Nephron (organoid): ENCODE measurements around the gene PPP2R5C.

ENCODE experiments used
- H3K27ac Mint-ChIP-seq, 3 experiments: 2 replicates each; pipeline ENCODE4 v1.8.0; 2020; ENCODE audit warnings: mixed read lengths in 3 of 3, mild to moderate bottlenecking in 2 of 3, moderate library complexity in 1 of 3
- H3K27me3 Mint-ChIP-seq: 2 replicates; pipeline ENCODE4 v1.8.0; 2021; ENCODE audit warnings: low read depth, mild to moderate bottlenecking, moderate library complexity, mixed read lengths
- H3K36me3 Mint-ChIP-seq: 2 replicates; pipeline ENCODE4 v1.8.0; 2020; ENCODE audit warnings: low read depth, mixed read lengths
- H3K4me1 Mint-ChIP-seq: 2 replicates; pipeline ENCODE4 v1.8.0; 2020; ENCODE audit warnings: mixed read lengths
- H3K4me3 Mint-ChIP-seq, 3 experiments: 2 replicates each; pipeline ENCODE4 v1.8.0; 2020; ENCODE audit warnings: mild to moderate bottlenecking in 3 of 3, mixed read lengths in 3 of 3, moderate library complexity in 2 of 3
- H3K9me3 Mint-ChIP-seq: 2 replicates; pipeline ENCODE4 v1.8.0; 2020; ENCODE audit warnings: mixed read lengths
- TF ChIP-seq, protein P1 (sequence below), 3 experiments: fragments of 200-600 bp; sonication (generic); IDR thresholded peaks; one replicate each; pipeline ENCODE4 v1.5.0; 2021; ENCODE audit warnings: antibody characterized with exemption in 3 of 3; ENCODE audit not compliant: unreplicated experiment in 3 of 3

PPP2R5C gene

DNA sequence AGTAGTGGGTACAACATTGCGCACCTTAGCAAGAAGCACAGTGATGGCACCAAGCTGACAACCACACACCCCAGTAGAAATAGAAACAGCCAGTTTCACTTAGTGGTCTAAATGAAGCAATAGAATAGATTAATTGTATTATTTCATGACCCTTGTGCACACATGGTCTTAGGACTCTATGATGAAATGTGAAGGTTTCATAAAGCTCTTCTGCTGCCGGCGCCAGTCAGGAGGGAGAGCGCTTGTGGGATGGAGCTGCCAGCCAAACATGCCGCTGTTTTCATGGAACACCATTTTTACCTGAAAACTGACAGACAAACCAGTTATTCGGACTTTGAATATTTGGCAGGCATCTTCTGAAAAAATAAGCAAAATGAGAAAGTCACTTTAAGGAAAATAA, 100.0 kb downstream of the PPP2R5C start:
- Mint-ChIP-seq H3K27ac (no peak overlapping the region), H3K36me3 (peaks cover 70% of the 10 kb centered on the region), H3K9me3 (no peaks in the 10 kb centered on the region), H3K4me3 (no peak overlapping the region), H3K27me3 (no peaks in the 10 kb centered on the region), H3K4me1 (no peaks in the 10 kb centered on the region)
- TF ChIP-seq, protein P1, sequence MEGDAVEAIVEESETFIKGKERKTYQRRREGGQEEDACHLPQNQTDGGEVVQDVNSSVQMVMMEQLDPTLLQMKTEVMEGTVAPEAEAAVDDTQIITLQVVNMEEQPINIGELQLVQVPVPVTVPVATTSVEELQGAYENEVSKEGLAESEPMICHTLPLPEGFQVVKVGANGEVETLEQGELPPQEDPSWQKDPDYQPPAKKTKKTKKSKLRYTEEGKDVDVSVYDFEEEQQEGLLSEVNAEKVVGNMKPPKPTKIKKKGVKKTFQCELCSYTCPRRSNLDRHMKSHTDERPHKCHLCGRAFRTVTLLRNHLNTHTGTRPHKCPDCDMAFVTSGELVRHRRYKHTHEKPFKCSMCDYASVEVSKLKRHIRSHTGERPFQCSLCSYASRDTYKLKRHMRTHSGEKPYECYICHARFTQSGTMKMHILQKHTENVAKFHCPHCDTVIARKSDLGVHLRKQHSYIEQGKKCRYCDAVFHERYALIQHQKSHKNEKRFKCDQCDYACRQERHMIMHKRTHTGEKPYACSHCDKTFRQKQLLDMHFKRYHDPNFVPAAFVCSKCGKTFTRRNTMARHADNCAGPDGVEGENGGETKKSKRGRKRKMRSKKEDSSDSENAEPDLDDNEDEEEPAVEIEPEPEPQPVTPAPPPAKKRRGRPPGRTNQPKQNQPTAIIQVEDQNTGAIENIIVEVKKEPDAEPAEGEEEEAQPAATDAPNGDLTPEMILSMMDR (IDR thresholded peaks at IDR 0.05; ENCODE audit: unreplicated experiment in 3 of 3) = no peak

- H3K4me1 Mint-ChIP-seq = no peaks in the 10 kb centered on the region
- no peaks in the 10 kb centered on the region for H3K27me3 Mint-ChIP-seq
- no peaks in the 10 kb centered on the region for H3K9me3 Mint-ChIP-seq
- TF ChIP-seq, protein P1 (IDR thresholded peaks at IDR 0.05; ENCODE audit: unreplicated experiment in 3 of 3) = no peak
- H3K36me3 Mint-ChIP-seq = peaks cover 66% of the 10 kb centered on the region
- no peak overlapping the region for H3K4me3 Mint-ChIP-seq
- H3K27ac Mint-ChIP-seq = no peak overlapping the region
Measured at GRCh38 chr14:101862177-101862576, 100.7 kb downstream of the PPP2R5C start.

GRCh38 chr14:101862711-101863110, 101.2 kb downstream of the PPP2R5C start:
- H3K4me1 Mint-ChIP-seq = no peaks in the 10 kb centered on the region
- no peaks in the 10 kb centered on the region for H3K27me3 Mint-ChIP-seq
- no peak overlapping the region for H3K4me3 Mint-ChIP-seq
- no peak overlapping the region for H3K27ac Mint-ChIP-seq
- no peaks in the 10 kb centered on the region for H3K9me3 Mint-ChIP-seq
- TF ChIP-seq, protein P1 (IDR thresholded peaks at IDR 0.05; ENCODE audit: unreplicated experiment in 3 of 3) = no peak
- H3K36me3 Mint-ChIP-seq = peaks cover 62% of the 10 kb centered on the region

DNA sequence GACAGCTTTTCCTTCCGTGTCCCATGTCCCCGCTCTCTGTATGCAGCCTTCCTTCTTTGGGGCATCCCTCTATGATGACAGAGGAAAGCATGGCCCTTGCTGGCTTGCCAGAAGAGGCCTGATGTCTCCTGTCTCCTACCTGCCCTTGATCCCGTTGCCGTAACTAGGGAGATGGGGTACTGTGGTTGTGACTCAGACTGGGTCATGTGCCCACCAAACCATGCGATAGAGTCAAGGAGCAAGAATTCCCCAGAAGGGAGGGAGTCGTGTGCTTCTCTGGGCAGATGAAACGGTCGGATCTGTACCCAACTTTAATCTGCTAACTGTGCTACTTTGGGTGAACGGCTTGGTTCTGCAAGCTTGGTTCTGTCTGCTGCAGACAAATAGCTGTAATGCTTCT, 103.8 kb downstream of the PPP2R5C start:
- Mint-ChIP-seq H3K9me3 (no peaks in the 10 kb centered on the region), H3K36me3 (peaks cover 52% of the 10 kb centered on the region), H3K27me3 (no peaks in the 10 kb centered on the region), H3K27ac (no peak overlapping the region), H3K4me3 (no peak overlapping the region), H3K4me1 (no peaks in the 10 kb centered on the region)
- TF ChIP-seq, protein P1 (IDR thresholded peaks at IDR 0.05; ENCODE audit: unreplicated experiment in 3 of 3) = no peak

DNA sequence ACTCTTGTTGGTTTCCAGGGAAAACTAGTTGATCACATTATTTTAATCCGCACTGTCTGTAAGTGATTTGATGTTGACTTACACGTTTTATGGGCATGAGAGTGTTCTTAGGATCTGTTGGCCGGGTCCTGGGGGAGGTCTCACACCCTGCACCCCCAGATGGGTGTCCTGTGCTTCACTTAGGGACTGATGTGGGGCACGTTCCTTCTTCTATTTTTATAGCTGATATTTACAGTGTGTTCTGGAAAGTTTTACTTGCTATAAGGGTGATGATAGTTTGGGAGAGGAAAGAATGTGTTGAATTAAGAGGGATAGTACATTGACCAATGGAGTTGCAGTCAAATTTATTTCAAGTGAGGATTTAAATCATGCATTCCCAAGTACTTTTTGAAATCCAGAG, 106.3 kb downstream of the PPP2R5C start:
- Mint-ChIP-seq H3K27ac (no peak overlapping the region), H3K4me3 (no peak overlapping the region), H3K27me3 (no peaks in the 10 kb centered on the region), H3K36me3 (peaks cover 33% of the 10 kb centered on the region), H3K4me1 (no peaks in the 10 kb centered on the region), H3K9me3 (no peaks in the 10 kb centered on the region)
- TF ChIP-seq, protein P1 (IDR thresholded peaks at IDR 0.05; ENCODE audit: unreplicated experiment in 3 of 3) = no peak

- Mint-ChIP-seq H3K36me3 (peaks cover 33% of the 10 kb centered on the region), H3K4me1 (peaks cover 7% of the 10 kb centered on the region), H3K4me3 (no peak overlapping the region), H3K9me3 (no peaks in the 10 kb centered on the region), H3K27ac (no peak overlapping the region), H3K27me3 (no peaks in the 10 kb centered on the region)
- TF ChIP-seq, protein P1 (IDR thresholded peaks at IDR 0.05; ENCODE audit: unreplicated experiment in 3 of 3) = no peak
Measured at GRCh38 chr14:101869217-101869616, 107.7 kb downstream of the PPP2R5C start.
